Myometrial cell (primary cell): Measurements from ENCODE around the gene RACK1. TPM values are rescaled to one million over a fixed set of nuclear protein-coding genes. Genes with fewer than 3 reads are reported as not detected.

Experiments
- total RNA-seq: library from RNA; depleted of rRNA; stranded (reverse); fragments of >200 nt; gene quantifications from 2 replicates; pipeline ENCODE4 v1.2.3, GENCODE V29; 2015

Gene RACK1
- 3,353 and 4,158 TPM in 2 replicates for total RNA-seq

GRCh38 chr5:181243564-181244343, at the start of gene RACK1:
Gene RACK1 (minus strand): TSS chr5:181243906. CDS start chr5:181243800, 106 bp downstream.

GRCh38 chr5:181260720-181261319, 17.1 kb upstream of the RACK1 start, which contains the start of gene TRIM52:
Gene TRIM52 (minus strand): TSS chr5:181261143. CDS start chr5:181260813, 330 bp downstream.

GRCh38 chr5:181223058-181223728, 20.5 kb downstream of the RACK1 start, which contains the start of gene TRIM41:
Gene TRIM41 (plus strand): TSS chr5:181223281. CDS start chr5:181224000, 719 bp downstream.

GRCh38 chr5:181204826-181205760, 38.6 kb downstream of the RACK1 start, which contains the start of gene TRIM7:
Gene TRIM7 (minus strand): TSS chr5:181205196. CDS start chr5:181205110, 86 bp downstream.

Other genes with a start within 250 kb of the RACK1 start
- gene BTNL9, start 203.6 kb downstream of the RACK1 start, total RNA-seq: not detected in 2 replicates
- gene OR2V1, start 112.7 kb downstream of the RACK1 start, total RNA-seq: not detected in 2 replicates
- gene OR2V2, start 96.3 kb downstream of the RACK1 start, total RNA-seq: not detected in 2 replicates
- gene TRIM7, start 38.7 kb downstream of the RACK1 start, total RNA-seq: 3.2 and 4.6 TPM in 2 replicates
- 9.9 and 14.7 TPM in 2 replicates for gene TRIM41, start 20.6 kb downstream of the RACK1 start, total RNA-seq
- 3.5 and 5.7 TPM in 2 replicates for gene TRIM52, start 17.2 kb upstream of the RACK1 start, total RNA-seq
- gene OR4F3, start 123.4 kb upstream of the RACK1 start, total RNA-seq: not detected in 2 replicates